SK-N-SH (cell line): ENCODE results near the gene CDS1. TPM values are rescaled to one million over a fixed set of nuclear protein-coding genes. Genes with fewer than 3 reads are reported as not detected.

ENCODE experiments used
- CTCF ChIA-PET: fragments of 300-600, 350-600 bp; formaldehyde crosslinking; extraction: SDS; loops from one replicate; lab custom pipeline; 2021; lab: Yijun Ruan, JAX
- POLR2A ChIA-PET: fragments of 350-600 bp; sonication (Branson Sonifier 250); formaldehyde crosslinking; extraction: SDS; loops from one replicate; lab custom pipeline; 2020; ENCODE audit warnings: antibody characterized with exemption, inconsistent platforms; lab: Yijun Ruan, JAX
- DNase-seq: peaks from one replicate; pipeline ENCODE4 v3.0.0; 2012
- H2AFZ ChIP-seq: fragments of 200-600 bp; sonication (generic); 2 replicates; pipeline ENCODE4 v1.8.1; 2016; ENCODE audit warnings: antibody characterized with exemption, mild to moderate bottlenecking, low read depth
- H3F3A ChIP-seq: fragments of 200-600 bp; sonication (generic); replicated peaks from 2 replicates; pipeline ENCODE3; 2016; ENCODE audit warnings: antibody characterized with exemption, mild to moderate bottlenecking; ENCODE audit not compliant: insufficient read depth
- H3K27ac ChIP-seq, 2 experiments: fragments of 200-500 bp in 1 of 2; fragments of 200-600 bp in 1 of 2; sonication (Bioruptor generic) in 1 of 2; sonication (generic), shearing (Covaris generic) in 1 of 2; 2 replicates each; pipeline versions ENCODE4 v1.5.1 to v1.6.1; 2014 to 2016; ENCODE audit warnings: low read depth in 2 of 2, inconsistent platforms in 1 of 2, low read length in 1 of 2, mild to moderate bottlenecking in 1 of 2, mixed read lengths in 1 of 2
- H3K27me3 ChIP-seq: fragments of 200-600 bp; sonication (generic), shearing (Covaris generic); 2 replicates; pipeline ENCODE4 v1.6.1; 2016; ENCODE audit warnings: mixed run types; ENCODE audit not compliant: insufficient read depth
- H3K36me3 ChIP-seq, 2 experiments: fragments of 200-500 bp in 1 of 2; fragments of 200-600 bp in 1 of 2; sonication (Bioruptor generic) in 1 of 2; sonication (generic) in 1 of 2; replicated peaks in 1 of 2; 2 replicates each; pipeline versions ENCODE3 to v1.5.1; 2014 to 2016; ENCODE audit warnings: low read length in 1 of 2, mild to moderate bottlenecking in 1 of 2; ENCODE audit not compliant: insufficient read depth in 2 of 2, control insufficient read depth in 1 of 2
- H3K4me1 ChIP-seq, 2 experiments: fragments of 200-500 bp in 1 of 2; fragments of 200-600 bp in 1 of 2; sonication (Bioruptor generic) in 1 of 2; sonication (generic), shearing (Covaris generic) in 1 of 2; 2 replicates each; pipeline versions ENCODE4 v1.5.1 to v1.6.1; 2014 to 2016; ENCODE audit warnings: low read depth in 1 of 2, low read length in 1 of 2, mixed run types in 1 of 2; ENCODE audit not compliant: insufficient read depth in 2 of 2, control insufficient read depth in 1 of 2
- H3K4me2 ChIP-seq: fragments of 200-600 bp; sonication (generic), shearing (Covaris generic); 2 replicates; pipeline ENCODE4 v1.6.1; 2017; ENCODE audit warnings: mixed run types
- H3K4me3 ChIP-seq, 2 experiments: fragments of 200-500 bp in 1 of 2; fragments of 200-600 bp in 1 of 2; sonication (Bioruptor generic) in 1 of 2; sonication (generic), shearing (Covaris generic) in 1 of 2; 2 replicates each; pipeline versions ENCODE4 v1.5.1 to v1.8.1; 2014 to 2016; ENCODE audit warnings: low read depth in 2 of 2, inconsistent platforms in 1 of 2, low read length in 1 of 2, mild to moderate bottlenecking in 1 of 2, mixed read lengths in 1 of 2, moderate library complexity in 1 of 2
- H3K79me2 ChIP-seq: fragments of 200-600 bp; sonication (generic); 2 replicates; pipeline ENCODE4 v1.8.1; 2017; ENCODE audit warnings: mild to moderate bottlenecking; ENCODE audit not compliant: insufficient read depth
- H3K9ac ChIP-seq: fragments of 200-600 bp; sonication (generic); 2 replicates; pipeline ENCODE4 v1.6.1; 2017; ENCODE audit warnings: mixed run types
- H3K9me2 ChIP-seq: fragments of 200-600 bp; sonication (generic); 2 replicates; pipeline ENCODE4 v1.6.1; 2017; ENCODE audit warnings: mixed run types
- H3K9me3 ChIP-seq: fragments of 200-600 bp; sonication (generic); 2 replicates; pipeline ENCODE4 v1.6.1; 2017; ENCODE audit warnings: mixed run types, mild to moderate bottlenecking, moderate library complexity
- H4K20me1 ChIP-seq: fragments of 200-600 bp; sonication (generic); 2 replicates; pipeline ENCODE4 v1.6.1; 2017; ENCODE audit warnings: mild to moderate bottlenecking, mixed run types; ENCODE audit not compliant: insufficient read depth
- CHD2 ChIP-seq: fragments of 150-350 bp; IDR thresholded peaks from 2 replicates; pipeline ENCODE4 v1.6.1; 2018; ENCODE audit warnings: low read length; ENCODE audit not compliant: partially characterized antibody
- ELF1 ChIP-seq: IDR thresholded peaks from 2 replicates; pipeline ENCODE4 v1.4.0; 2012
- EP300 ChIP-seq, 2 experiments: IDR thresholded peaks; 2 replicates each; pipeline versions ENCODE4 v1.4.0 to v1.6.1; 2012; ENCODE audit warnings: borderline replicate concordance in 1 of 2, low read depth in 1 of 2, low read length in 1 of 2
- EZH2phosphoT487 ChIP-seq: fragments of 200-600 bp; sonication (generic); IDR thresholded peaks from 2 replicates; pipeline ENCODE4 v1.6.1; 2017; ENCODE audit warnings: low read depth, mixed run types, mild to moderate bottlenecking, antibody characterized with exemption, moderate library complexity, borderline replicate concordance
- FOSL2 ChIP-seq: IDR thresholded peaks from 2 replicates; pipeline ENCODE4 v1.4.0; 2012; ENCODE audit warnings: low read depth, mild to moderate bottlenecking, moderate library complexity, borderline replicate concordance
- GATA2 ChIP-seq: sonication (generic); formaldehyde crosslinking; IDR thresholded peaks from 2 replicates; pipeline ENCODE4 v1.5.0; 2020; ENCODE audit warnings: mild to moderate bottlenecking, missing genetic modification reagents
- IRF3 ChIP-seq: fragments of 150-350 bp; IDR thresholded peaks from 2 replicates; pipeline ENCODE4 v1.6.1; 2016; ENCODE audit warnings: mild to moderate bottlenecking, low read depth, low read length
- JUND ChIP-seq: IDR thresholded peaks from 2 replicates; pipeline ENCODE4 v1.4.0; 2012
- MXI1 ChIP-seq: IDR thresholded peaks from 2 replicates; pipeline ENCODE4 v1.6.1; 2012; ENCODE audit warnings: mild to moderate bottlenecking, low read depth, low read length, improper control_type of control experiment
- RAD21 ChIP-seq: IDR thresholded peaks from 2 replicates; pipeline ENCODE4 v1.6.1; 2012; ENCODE audit warnings: mild to moderate bottlenecking, low read length
- RFX5 ChIP-seq: IDR thresholded peaks from 2 replicates; pipeline ENCODE4 v1.6.1; 2012; ENCODE audit warnings: mild to moderate bottlenecking, improper control_type of control experiment, low read length
- RXRA ChIP-seq: IDR thresholded peaks from 2 replicates; pipeline ENCODE4 v1.4.0; 2012; ENCODE audit warnings: low read depth, mild to moderate bottlenecking, borderline replicate concordance
- TCF12 ChIP-seq: IDR thresholded peaks from 2 replicates; pipeline ENCODE4 v1.4.0; 2012
- TEAD4 ChIP-seq: IDR thresholded peaks from 2 replicates; pipeline ENCODE4 v1.4.0; 2012; ENCODE audit warnings: mild to moderate bottlenecking, borderline replicate concordance; ENCODE audit not compliant: insufficient read depth
- USF1 ChIP-seq: IDR thresholded peaks from 2 replicates; pipeline ENCODE4 v1.4.0; 2012; ENCODE audit warnings: low read depth, borderline replicate concordance
- ZBTB33 ChIP-seq: IDR thresholded peaks from 2 replicates; pipeline ENCODE4 v1.4.0; 2012; ENCODE audit warnings: low read depth, borderline replicate concordance
- WGBS: methylation state at CpG from one replicate; pipeline ENCODE4 v1.1.6; 2017; ENCODE audit warnings: low lambda C conversion rate; 5-methylcytosine and 5-hydroxymethylcytosine counted together
- polyA plus RNA-seq, 3 experiments: library from polyadenylated mRNA; depleted of rRNA; stranded (reverse); fragments of >200 nt; gene quantifications; 2 replicates each; pipeline ENCODE4 v1.2.3, GENCODE V29; 2012
- TF ChIP-seq, protein P1 (sequence below): IDR thresholded peaks from 2 replicates; pipeline ENCODE4 v1.4.0; 2012; ENCODE audit warnings: low read depth
- TF ChIP-seq, protein P2 (sequence below): IDR thresholded peaks from 2 replicates; pipeline ENCODE4; 2012

The CDS1 gene
- polyA plus RNA-seq, 1 of the 3 experiments (the other 2 are of a cell fraction) = 0.02 TPM

GRCh38 chr4:84697615-84698201, 114.8 kb downstream of the CDS1 start:
- no peaks in the 10 kb centered on the region for H3K79me2 ChIP-seq
- CTCF ChIA-PET = no interaction called here
- H3K27ac ChIP-seq = peak overlapping the region in 1 of 2 experiments; percentile 40; a peak in 1 of 4 replicates
- H3K9me2 ChIP-seq = no peaks in the 10 kb centered on the region
- no peaks in the 10 kb centered on the region for H3K9me3 ChIP-seq
- no peak for DNase-seq
- peaks cover 47 to 64% of the 10 kb centered on the region in 2 experiments for H3K36me3 ChIP-seq
- no peak overlapping the region for H3K9ac ChIP-seq
- TF ChIP-seq JUND (peak; percentile 33; the same call in 1 of the 2 replicates), TCF12 (peak; percentile 51), EP300 (IDR thresholded peaks at IDR 0.05; ENCODE audit: borderline replicate concordance in 1 of 2, low read depth in 1 of 2, low read length in 1 of 2) (0 out of 4 replicates have a peak, but pooled peaks of 1 of the 2 experiments have one; percentile 14), TEAD4 (no peak), FOSL2 (peak; percentile 18; the same call in 1 of the 2 replicates)
- TF ChIP-seq, protein P1, sequence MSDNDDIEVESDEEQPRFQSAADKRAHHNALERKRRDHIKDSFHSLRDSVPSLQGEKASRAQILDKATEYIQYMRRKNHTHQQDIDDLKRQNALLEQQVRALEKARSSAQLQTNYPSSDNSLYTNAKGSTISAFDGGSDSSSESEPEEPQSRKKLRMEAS = no peak
- TF ChIP-seq, all 33 proteins: peak for 4
- Histone ChIP-seq H3F3A (peaks cover 6% of the 10 kb centered on the region), H3K4me1 (peaks cover 0 to 11% of the 10 kb centered on the region in 2 experiments; a peak in 1 of 4 replicates), H3K4me2 (no peak overlapping the region), H3K27me3 (no peaks in the 10 kb centered on the region), H2AFZ (no peak overlapping the region), H3K4me3 (no peak overlapping the region), H4K20me1 (no peaks in the 10 kb centered on the region)
- POLR2A ChIA-PET = no interaction called here
- WGBS = 85% methylated on average over 4 of the region's 4 CpGs

- H3K27ac ChIP-seq = no peak overlapping the region
- POLR2A ChIA-PET = no interaction called here
- no peak overlapping the region for H3K4me3 ChIP-seq
- H3K79me2 ChIP-seq = no peaks in the 10 kb centered on the region
- H3K9me3 ChIP-seq = no peaks in the 10 kb centered on the region
- no peak overlapping the region for H2AFZ ChIP-seq
- H3K4me2 ChIP-seq = no peak overlapping the region
- no peaks in the 10 kb centered on the region for H3K27me3 ChIP-seq
- no peaks in the 10 kb centered on the region for H4K20me1 ChIP-seq
- H3K9ac ChIP-seq = no peak overlapping the region
- H3K36me3 ChIP-seq = peaks cover 48 to 64% of the 10 kb centered on the region in 2 experiments
- peaks cover 0 to 4% of the 10 kb centered on the region in 2 experiments; a peak in 1 of 4 replicates for H3K4me1 ChIP-seq
- CTCF ChIA-PET = no interaction called here
- no peaks in the 10 kb centered on the region for H3F3A ChIP-seq
- no peaks in the 10 kb centered on the region for H3K9me2 ChIP-seq
- DNase-seq = no peak
- TF ChIP-seq RAD21 = no peak
- TF ChIP-seq TEAD4 = no peak
- no peak for TF ChIP-seq ELF1
- no peak for TF ChIP-seq FOSL2
- no peak for TF ChIP-seq JUND
- no peak for TF ChIP-seq GATA2 (CRISPR knock-in tag)
- TF ChIP-seq TCF12 = no peak
- TF ChIP-seq ZBTB33 = no peak
- no peak for TF ChIP-seq IRF3
- no peak for TF ChIP-seq EZH2phosphoT487
- no peak for TF ChIP-seq USF1
- no peak for TF ChIP-seq RXRA
- TF ChIP-seq, protein P2, sequence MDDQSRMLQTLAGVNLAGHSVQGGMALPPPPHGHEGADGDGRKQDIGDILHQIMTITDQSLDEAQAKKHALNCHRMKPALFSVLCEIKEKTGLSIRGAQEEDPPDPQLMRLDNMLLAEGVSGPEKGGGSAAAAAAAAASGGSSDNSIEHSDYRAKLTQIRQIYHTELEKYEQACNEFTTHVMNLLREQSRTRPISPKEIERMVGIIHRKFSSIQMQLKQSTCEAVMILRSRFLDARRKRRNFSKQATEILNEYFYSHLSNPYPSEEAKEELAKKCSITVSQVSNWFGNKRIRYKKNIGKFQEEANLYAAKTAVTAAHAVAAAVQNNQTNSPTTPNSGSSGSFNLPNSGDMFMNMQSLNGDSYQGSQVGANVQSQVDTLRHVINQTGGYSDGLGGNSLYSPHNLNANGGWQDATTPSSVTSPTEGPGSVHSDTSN = no peak
- TF ChIP-seq MXI1 = no peak
- TF ChIP-seq CHD2 = no peak
- no peak for TF ChIP-seq RFX5
- WGBS = 95% methylated on average over 6 of the region's 6 CpGs
Observed at GRCh38 chr4:84699001-84699671, 116.2 kb downstream of the CDS1 start.
